D721Med (cell line): ENCODE data around the gene C16orf54.

ENCODE experiments used
- DNase-seq: peaks from one replicate; pipeline ENCODE4 v3.0.0; 2011; ENCODE audit warnings: low spot score; ENCODE audit not compliant: insufficient read length
- FAIRE-seq: peaks from 2 replicates; lab custom pipeline; 2011; peaks lifted over from hg19 to GRCh38; lab: Jason Lieb, UNC
- CTCF ChIP-seq: IDR thresholded peaks from 2 replicates; pipeline ENCODE4 v1.5.1; 2012; ENCODE audit warnings: mild to moderate bottlenecking, control low read depth; ENCODE audit not compliant: insufficient read depth; ENCODE audit errors: missing control alignments

Gene C16orf54

GRCh38 chr16:29702269-29702668, 43.5 kb downstream of the C16orf54 start:
- FAIRE-seq (no peak), DNase-seq (no peak)
- no peak for TF ChIP-seq CTCF

GRCh38 chr16:29701214-29701555, 44.6 kb downstream of the C16orf54 start:
- TF ChIP-seq CTCF = no peak
- no peak for FAIRE-seq
- no peak for DNase-seq

- TF ChIP-seq CTCF = peak; percentile 84
- DNase-seq = peak; percentile 85
- FAIRE-seq = peak; percentile 35
These were observed 45.4 kb downstream of the C16orf54 start for GRCh38 chr16:29700253-29700987.

- FAIRE-seq (no peak), DNase-seq (no peak)
These were observed 46.2 kb downstream of the C16orf54 start for GRCh38 chr16:29699324-29700219.

GRCh38 chr16:29698484-29699323, 47.1 kb downstream of the C16orf54 start:
- TF ChIP-seq CTCF = no peak
- DNase-seq (no peak), FAIRE-seq (no peak)

More at GRCh38 chr16:29699324-29700219, 46.2 kb downstream of the C16orf54 start:
- TF ChIP-seq CTCF = no peak

GRCh38 chr16:29698042-29698441, 47.7 kb downstream of the C16orf54 start:
- no peak for FAIRE-seq
- DNase-seq = no peak
- TF ChIP-seq CTCF = no peak
